Measurements from ENCODE around the gene DBH.
A peak's percentile ranks its signal among the peaks of the same experiment; 100 is the strongest.

Gene DBH

DNA sequence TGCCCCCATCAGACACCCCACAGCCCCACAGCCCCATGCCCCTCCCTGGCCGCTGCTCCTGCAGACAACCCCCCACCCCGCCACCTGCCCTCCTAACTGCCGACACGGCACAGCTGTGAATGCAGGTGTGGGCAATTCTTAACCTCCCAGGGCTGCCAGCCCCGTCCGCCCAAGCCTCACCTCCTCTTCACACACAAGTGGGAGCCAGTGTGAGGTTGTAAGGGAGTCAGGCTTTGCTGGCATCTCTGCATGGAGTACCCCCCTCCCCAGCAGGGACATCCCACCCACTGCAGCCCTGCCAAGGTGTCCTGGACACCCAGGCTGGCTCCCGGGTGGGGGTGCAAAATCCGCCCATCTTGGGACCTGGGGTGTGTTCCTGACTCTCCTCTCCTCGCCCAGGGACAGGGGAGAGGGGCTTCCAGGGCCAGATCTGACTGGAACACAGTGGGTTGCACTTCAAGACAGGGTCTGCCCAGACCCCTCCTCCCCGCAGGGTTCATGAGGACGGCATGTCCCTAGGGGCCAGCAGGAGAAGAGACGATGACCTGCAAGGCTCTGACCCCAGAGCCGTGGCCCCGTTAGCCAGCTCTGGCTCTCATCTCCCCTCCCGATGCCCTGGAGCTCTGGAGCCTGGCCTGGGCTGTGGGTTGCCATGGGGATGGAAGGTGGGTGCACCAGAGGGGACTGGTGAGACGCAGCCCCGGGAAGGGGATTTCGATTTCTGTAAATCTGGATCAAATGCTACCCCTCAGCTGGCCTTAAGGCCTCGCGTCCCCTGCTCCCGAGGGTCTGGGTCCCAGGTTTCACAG is 67.6 kb downstream of the DBH start:
- peak; percentile 69 for DNase-seq

DNA sequence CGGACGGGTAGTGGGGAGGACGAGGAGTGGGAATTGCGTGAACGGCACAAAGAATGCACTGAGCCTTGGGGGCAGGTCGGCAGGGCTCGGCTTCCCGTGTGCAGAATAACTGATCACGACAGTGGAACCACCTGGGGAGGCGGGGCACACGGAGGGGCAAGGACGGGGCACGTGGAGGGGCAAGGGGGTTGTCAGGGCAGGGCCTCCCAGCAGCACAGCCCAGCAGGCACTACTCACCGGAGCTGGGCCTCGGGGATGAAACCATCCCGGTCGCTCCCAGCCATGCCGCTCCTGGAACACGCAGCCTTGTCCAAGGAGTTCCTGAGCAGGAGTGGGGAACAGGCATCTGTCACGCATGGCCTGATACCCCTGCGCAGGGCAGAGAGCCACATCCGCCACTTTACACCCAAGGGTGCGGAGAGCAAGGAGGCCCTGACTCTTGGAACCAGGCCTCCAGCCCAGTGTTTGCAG is 68.6 kb downstream of the DBH start:
- no peak for DNase-seq

DNA sequence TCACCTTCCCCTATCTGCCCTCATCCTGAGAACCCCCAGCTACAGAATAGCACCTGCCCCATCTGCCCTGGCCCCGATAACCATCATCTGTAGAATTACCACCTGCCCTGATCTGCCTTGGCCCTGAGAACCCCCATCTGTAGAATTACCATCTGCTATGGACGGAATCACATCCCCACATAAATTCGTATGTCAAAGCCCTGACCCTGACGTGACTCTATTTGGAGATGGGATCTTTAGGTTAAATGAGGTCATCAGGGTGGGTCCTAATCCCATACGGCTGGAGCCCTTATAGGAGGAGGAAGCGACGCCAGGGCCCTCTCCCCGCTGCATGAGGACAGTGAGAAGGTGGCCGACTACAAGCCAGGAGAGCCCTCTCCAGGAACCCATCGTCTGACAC is 69.4 kb downstream of the DBH start:
- DNase-seq: no peak

DNA sequence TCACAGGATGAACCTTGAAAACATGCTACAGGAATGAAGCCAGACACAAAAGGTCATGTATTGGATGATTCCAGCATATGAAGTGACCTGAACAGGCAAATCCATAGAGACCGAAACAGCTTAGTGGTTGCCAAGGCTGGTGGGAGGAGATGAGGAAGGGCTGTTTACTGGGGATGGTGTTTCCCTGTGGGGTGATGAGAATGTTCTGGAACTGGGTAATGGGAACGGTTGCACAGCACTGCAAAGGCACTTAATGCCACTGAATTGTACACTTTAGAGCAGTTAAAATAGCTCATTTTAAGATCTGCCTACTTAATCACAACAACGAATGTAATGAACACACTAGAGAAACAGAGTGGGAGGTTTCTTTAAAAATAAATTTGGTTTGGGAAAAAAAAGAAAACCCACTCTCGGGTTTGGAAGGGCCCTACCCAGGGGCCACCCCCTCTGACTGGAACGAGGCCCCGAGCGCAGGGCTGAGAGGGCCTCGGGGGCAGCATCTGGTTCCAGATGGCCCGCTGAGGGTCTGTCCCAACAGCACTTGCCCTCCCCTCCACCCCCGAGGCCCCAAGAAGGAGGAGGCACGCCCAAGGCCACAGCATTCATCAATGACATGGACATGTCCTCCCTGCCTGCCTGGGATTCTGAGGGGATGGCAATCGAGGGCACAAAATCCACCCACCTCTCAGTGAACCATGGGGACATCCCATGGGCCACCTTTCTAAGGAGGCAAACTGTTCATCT is 70.3 kb downstream of the DBH start:
- DNase-seq: no peak

DNA sequence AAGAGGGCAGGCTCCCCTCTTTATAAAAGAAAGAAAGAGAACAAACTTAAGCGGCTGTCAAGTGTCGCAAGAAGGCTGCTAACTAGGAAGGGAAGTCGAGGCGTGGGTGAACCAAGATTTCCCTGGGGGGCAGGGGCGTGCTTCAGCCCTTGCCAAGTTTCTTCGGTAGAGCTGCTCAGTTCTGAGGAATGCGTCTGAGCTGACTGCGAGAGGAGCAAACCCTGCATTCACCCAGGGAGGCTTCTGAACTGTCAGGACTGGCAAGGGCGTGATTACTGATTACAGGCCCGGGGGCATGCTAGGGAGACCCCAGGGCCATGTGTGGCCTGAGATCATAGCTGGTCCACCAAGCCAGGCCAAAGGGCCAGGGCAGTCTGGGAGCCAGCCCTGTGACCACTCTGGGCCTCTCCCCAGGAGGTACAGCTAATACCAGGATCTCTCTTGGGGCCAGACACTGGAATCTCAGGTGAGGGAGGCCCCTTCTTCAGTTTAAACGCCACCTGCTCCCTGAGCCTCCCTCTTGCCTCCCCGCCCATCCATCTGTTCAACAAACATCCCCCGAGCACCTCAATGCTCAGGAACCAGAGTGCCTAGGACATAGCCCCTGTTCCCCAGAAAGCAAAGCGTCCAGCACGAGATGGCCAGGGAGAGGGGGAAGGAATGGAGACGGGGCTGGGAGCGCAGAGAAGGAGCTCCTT is 71.1 kb downstream of the DBH start:
- no peak for DNase-seq

DNA sequence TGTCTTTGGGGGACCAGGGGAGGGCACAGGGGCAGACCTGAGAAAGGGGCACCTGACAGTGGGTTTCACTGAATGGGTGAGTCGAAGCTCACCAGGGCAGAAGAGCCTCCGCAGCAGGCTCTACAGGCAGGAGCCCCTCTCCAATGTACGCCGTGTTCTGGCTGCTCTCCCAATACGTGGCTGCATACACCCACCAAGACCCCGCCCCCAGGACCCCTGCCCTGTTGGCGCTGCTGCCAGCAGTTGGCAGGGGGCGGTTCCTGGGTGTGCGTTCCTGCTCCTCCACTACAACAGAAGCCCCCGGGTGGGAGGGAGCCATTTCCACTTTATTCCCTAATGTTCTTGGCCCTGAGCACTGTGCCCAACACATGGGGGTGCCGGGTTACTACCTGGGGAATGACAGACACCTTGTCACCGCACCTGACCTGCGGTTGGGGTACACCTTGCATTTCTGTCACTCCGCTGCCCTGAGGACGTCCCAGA is 71.6 kb downstream of the DBH start:
- DNase-seq: no peak

DNA sequence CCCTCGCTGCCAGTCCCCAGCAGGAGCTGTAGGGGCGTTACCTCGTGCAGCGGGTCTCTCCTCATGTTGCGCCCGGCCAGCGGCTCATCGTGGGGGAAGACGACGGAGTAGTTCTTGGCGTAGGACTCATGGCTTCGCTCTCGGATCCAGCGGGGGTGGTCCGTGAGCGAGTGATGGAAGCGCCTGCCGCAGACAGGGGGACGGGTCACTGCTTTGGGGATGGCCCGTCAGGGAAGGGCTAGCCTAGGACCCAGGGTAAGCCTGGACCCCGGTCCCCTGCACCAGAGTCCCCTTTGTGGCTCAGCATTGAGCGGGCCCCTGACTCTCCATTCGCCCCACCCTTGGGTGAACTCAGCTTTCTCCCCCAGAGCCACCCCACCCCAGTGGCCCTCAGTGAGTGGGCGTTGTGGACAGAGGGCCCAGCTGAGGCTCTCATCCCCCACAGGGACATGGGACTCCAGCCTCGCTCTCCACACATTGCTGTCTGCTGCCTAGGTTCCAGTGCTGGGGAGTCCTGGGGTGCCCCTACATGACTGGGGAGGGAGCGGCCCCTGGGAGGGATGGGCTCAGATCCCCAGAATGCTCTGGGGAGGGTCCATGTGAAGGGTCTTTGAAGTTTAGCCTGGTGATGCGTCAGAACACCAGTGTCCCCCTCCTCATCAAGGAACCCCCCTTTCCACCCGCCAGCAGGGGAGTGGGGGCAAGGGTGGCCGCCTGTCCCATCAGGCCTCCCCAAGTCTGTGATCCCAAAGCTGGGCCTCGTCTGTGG is 72.3 kb downstream of the DBH start:
- DNase-seq: no peak

All from CD4-positive, alpha-beta T cell treated with Interleukin-6 for 4 hours (primary cell).